HEK293 (cell line): ENCODE data around the gene UST.

Experiments
- CTCF ChIA-PET: fragments of 350-600 bp; formaldehyde crosslinking; extraction: SDS; loops from one replicate; lab custom pipeline; 2021; ENCODE audit warnings: antibody characterized with exemption; lab: Yijun Ruan, JAX
- POLR2A ChIA-PET: fragments of 300-600 bp; formaldehyde crosslinking; extraction: SDS; loops from one replicate; lab custom pipeline; 2020; ENCODE audit warnings: antibody characterized with exemption, inconsistent platforms; lab: Yijun Ruan, JAX
- H3K27ac ChIP-seq: fragments of 200-500 bp; sonication (Bioruptor generic); 2 replicates; pipeline ENCODE4 v1.5.1; 2014; ENCODE audit warnings: low read depth, low read length, control low read depth, inconsistent platforms; ENCODE audit errors: extremely low read depth
- H3K36me3 ChIP-seq, 2 experiments: fragments of 200-500 bp in 1 of 2; sonication (Bioruptor generic) in 1 of 2; 1 replicate in 1 of 2; 2 replicates in 1 of 2; pipeline ENCODE4 v1.5.1; 2014 to 2017; ENCODE audit warnings: inconsistent platforms in 2 of 2, low read length in 2 of 2; ENCODE audit not compliant: control insufficient read depth in 2 of 2, insufficient read depth in 1 of 2
- H3K4me1 ChIP-seq: fragments of 200-500 bp; sonication (Bioruptor generic); 2 replicates; pipeline ENCODE4 v1.5.1; 2014; ENCODE audit warnings: mild to moderate bottlenecking, low read length, inconsistent platforms; ENCODE audit not compliant: control insufficient read depth, insufficient read depth
- H3K4me3 ChIP-seq: 2 replicates; pipeline ENCODE4 v1.5.1; 2011; ENCODE audit warnings: low read depth, mild to moderate bottlenecking, control low read depth, low read length, moderate library complexity
- H3K9me3 ChIP-seq: fragments of 200-500 bp; sonication (Bioruptor generic); 2 replicates; pipeline ENCODE4 v1.5.1; 2014; ENCODE audit warnings: low read depth, low read length, inconsistent platforms; ENCODE audit not compliant: control insufficient read depth, insufficient read depth
- PRDM1 ChIP-seq: fragments of 450-650 bp; formaldehyde crosslinking; IDR thresholded peaks from 2 replicates; pipeline ENCODE4; 2016; ENCODE audit warnings: missing biosample characterization, missing genetic modification characterization
- SETDB1 ChIP-seq: IDR thresholded peaks from one replicate; pipeline ENCODE4 v1.6.1; 2017; ENCODE audit warnings: mild to moderate bottlenecking, low read length, moderate library complexity, mixed read lengths; ENCODE audit not compliant: insufficient read length
- ZBTB48 ChIP-seq: fragments of 450-650 bp; formaldehyde crosslinking; IDR thresholded peaks from 2 replicates; pipeline ENCODE4 v1.5.1; 2016; ENCODE audit warnings: missing biosample characterization, missing genetic modification characterization
- ZBTB8A ChIP-seq: fragments of 450-650 bp; formaldehyde crosslinking; IDR thresholded peaks from 2 replicates; pipeline ENCODE4 v1.5.1; 2016; ENCODE audit warnings: missing biosample characterization, missing genetic modification characterization
- ZNF169 ChIP-seq: fragments of 450-650 bp; formaldehyde crosslinking; IDR thresholded peaks from 2 replicates; pipeline ENCODE4 v1.5.1; 2016; ENCODE audit warnings: missing biosample characterization, missing genetic modification characterization
- ZNF23 ChIP-seq: fragments of 450-650 bp; formaldehyde crosslinking; IDR thresholded peaks from 2 replicates; pipeline ENCODE4 v1.5.1; 2016; ENCODE audit warnings: missing biosample characterization, missing genetic modification characterization, borderline replicate concordance
- ZNF433 ChIP-seq: fragments of 450-650 bp; formaldehyde crosslinking; IDR thresholded peaks from 2 replicates; pipeline ENCODE4 v1.5.1; 2016; ENCODE audit warnings: missing biosample characterization, missing genetic modification characterization, low read depth
- ZNF555 ChIP-seq: fragments of 450-650 bp; formaldehyde crosslinking; conservative IDR thresholded peaks from 2 replicates; pipeline ENCODE4 v1.5.1; 2017; ENCODE audit warnings: missing biosample characterization, mild to moderate bottlenecking, missing genetic modification characterization, inconsistent platforms
- ZNF596 ChIP-seq: fragments of 450-650 bp; IDR thresholded peaks from 2 replicates; pipeline ENCODE4 v1.5.0; 2018; ENCODE audit warnings: missing biosample characterization, mild to moderate bottlenecking, missing genetic modification characterization, moderate library complexity
- ZNF626 ChIP-seq: fragments of 450-650 bp; sonication (Bioruptor Pico); formaldehyde crosslinking; IDR thresholded peaks from 2 replicates; pipeline ENCODE4 v1.5.1; 2018; ENCODE audit warnings: missing biosample characterization, missing genetic modification characterization, inconsistent platforms
- ZNF843 ChIP-seq: fragments of 450-650 bp; formaldehyde crosslinking; IDR thresholded peaks from 2 replicates; pipeline ENCODE4 v1.5.1; 2016; ENCODE audit warnings: missing biosample characterization, missing genetic modification characterization
- ZSCAN23 ChIP-seq: fragments of 450-650 bp; formaldehyde crosslinking; IDR thresholded peaks from 2 replicates; pipeline ENCODE4 v1.5.1; 2016; ENCODE audit warnings: missing biosample characterization, missing genetic modification characterization
- ZXDB ChIP-seq: fragments of 450-650 bp; formaldehyde crosslinking; IDR thresholded peaks from 2 replicates; pipeline ENCODE4 v1.5.1; 2016; ENCODE audit warnings: missing biosample characterization, missing genetic modification characterization
- TF ChIP-seq, protein P1 (sequence below): fragments of 450-650 bp; formaldehyde crosslinking; IDR thresholded peaks from 2 replicates; pipeline ENCODE4 v1.5.1; 2017; ENCODE audit warnings: missing biosample characterization, missing genetic modification characterization
- TF ChIP-seq, protein P2 (sequence below): fragments of 450-650 bp; formaldehyde crosslinking; IDR thresholded peaks from 2 replicates; pipeline ENCODE4 v1.5.1; 2017; ENCODE audit warnings: missing biosample characterization, missing genetic modification characterization

Gene UST

DNA sequence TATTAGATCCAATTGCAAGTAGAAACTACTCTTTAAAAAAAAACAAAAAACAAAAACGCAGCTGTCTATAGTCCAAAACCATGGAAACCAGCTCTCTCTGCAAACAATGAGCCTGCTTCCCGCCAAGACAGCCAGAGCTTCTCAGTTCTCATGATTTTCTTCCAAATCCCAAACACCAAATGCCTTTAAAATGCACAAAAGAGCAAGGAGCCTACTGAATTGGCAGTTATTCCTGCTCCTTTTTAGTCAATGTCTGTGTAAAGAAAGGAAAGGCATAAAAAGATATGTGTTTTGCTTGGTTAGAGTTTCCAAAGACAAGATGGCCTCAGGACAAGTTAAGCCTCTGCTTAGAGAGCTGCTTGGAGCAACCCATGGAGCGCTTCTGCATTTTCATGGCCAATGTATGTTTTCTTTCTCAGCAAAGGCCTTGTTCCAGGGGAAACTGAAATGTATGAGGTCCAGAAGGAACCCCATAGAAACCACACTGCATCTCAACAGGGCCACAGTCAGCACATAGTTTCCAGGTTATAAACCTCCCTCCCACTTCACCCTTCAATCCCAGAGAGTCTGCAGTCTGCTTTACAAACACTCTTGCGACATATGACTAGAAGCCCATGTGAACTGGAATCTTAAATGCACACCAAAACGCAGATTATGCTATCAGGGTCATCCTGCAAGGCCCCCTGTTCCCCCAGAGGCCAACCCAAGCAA is 361.4 kb downstream of the UST start:
- Histone ChIP-seq H3K27ac (no peak overlapping the region), H3K9me3 (no peaks in the 10 kb centered on the region), H3K4me1 (no peaks in the 10 kb centered on the region), H3K4me3 (no peak overlapping the region), H3K36me3 (no peaks in the 10 kb centered on the region)
- ChIA-PET CTCF (interaction anchor here (1.0 kb wide), 1 partner anchor 9 kb away, joined by 5 read pairs; no protein-coding TSS in a partner anchor), POLR2A (no interaction called here)
- TF ChIP-seq ZSCAN23 (tag by site-specific recombination) (no peak), ZBTB8A (no peak), SETDB1 (no peak), ZBTB48 (tag by site-specific recombination) (no peak), ZNF626 (tag by site-specific recombination) (no peak), ZNF596 (tag by site-specific recombination) (no peak), ZNF555 (tag by site-specific recombination) (no peak), PRDM1 (tag by site-specific recombination) (no peak), ZNF169 (no peak)
- TF ChIP-seq, protein P1, sequence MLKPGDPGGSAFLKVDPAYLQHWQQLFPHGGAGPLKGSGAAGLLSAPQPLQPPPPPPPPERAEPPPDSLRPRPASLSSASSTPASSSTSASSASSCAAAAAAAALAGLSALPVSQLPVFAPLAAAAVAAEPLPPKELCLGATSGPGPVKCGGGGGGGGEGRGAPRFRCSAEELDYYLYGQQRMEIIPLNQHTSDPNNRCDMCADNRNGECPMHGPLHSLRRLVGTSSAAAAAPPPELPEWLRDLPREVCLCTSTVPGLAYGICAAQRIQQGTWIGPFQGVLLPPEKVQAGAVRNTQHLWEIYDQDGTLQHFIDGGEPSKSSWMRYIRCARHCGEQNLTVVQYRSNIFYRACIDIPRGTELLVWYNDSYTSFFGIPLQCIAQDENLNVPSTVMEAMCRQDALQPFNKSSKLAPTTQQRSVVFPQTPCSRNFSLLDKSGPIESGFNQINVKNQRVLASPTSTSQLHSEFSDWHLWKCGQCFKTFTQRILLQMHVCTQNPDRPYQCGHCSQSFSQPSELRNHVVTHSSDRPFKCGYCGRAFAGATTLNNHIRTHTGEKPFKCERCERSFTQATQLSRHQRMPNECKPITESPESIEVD = no peak

DNA sequence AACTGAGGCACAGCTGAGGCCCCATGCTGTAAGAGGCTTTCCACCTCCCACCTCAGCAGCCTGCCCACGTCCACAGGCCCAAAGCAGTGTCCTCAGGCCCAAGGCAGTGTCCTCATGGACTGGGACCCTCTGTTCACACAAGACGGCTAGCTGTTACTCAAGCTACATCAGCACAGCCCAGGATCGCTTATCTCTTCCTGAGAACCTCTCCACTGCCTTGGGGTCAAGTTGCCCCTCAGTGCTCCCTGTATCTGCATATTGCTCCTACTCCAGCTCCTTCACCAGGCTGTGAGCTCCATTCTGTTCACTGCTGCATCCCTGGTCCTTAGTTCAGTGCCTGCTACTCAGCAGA is 361.9 kb downstream of the UST start:
- POLR2A ChIA-PET = no interaction called here
- CTCF ChIA-PET = interaction anchor here (1.0 kb wide), 1 partner anchor 9 kb away, joined by 5 read pairs; no protein-coding TSS in a partner anchor

DNA sequence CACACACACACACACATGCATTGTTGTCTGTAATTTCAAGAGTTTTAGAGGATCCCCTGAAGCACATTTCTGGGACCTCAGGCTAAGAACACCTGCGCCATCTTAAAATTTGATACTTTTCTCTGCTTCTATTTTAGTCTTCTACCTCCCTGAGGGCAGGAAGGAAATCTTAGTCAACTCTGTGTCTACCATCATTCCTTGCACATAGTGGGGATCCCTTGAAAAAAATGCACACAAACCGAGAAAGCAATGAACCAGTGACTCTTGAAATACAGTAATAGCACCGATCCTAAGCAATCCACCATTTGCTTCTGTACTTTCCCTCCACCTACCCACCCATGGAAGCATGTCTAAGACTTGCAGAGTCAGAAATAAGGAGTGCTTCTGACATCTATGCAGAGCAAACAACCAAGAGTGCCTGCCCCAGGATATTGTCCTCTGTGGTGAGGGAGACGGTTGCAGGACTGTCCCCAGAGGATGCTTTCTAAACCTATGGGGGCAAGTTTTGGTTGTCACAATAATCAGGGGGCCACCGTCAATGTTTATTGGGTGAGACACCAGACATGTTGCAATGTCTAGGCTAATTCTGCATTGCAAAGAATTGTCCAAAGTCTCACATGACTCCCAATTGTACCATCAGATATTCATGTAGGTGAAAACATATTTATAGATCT is 362.7 kb downstream of the UST start:
- CTCF ChIA-PET = interaction anchor here (0.6 to 1.0 kb wide), 2 partner anchors 10 to 550 kb away, joined by 3 to 5 read pairs; no protein-coding TSS in a partner anchor
- H3K4me3 ChIP-seq = no peak overlapping the region
- no peak overlapping the region for H3K27ac ChIP-seq
- H3K4me1 ChIP-seq = no peaks in the 10 kb centered on the region
- TF ChIP-seq, protein P2, sequence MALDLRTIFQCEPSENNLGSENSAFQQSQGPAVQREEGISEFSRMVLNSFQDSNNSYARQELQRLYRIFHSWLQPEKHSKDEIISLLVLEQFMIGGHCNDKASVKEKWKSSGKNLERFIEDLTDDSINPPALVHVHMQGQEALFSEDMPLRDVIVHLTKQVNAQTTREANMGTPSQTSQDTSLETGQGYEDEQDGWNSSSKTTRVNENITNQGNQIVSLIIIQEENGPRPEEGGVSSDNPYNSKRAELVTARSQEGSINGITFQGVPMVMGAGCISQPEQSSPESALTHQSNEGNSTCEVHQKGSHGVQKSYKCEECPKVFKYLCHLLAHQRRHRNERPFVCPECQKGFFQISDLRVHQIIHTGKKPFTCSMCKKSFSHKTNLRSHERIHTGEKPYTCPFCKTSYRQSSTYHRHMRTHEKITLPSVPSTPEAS (tag by site-specific recombination) = 0 out of 2 replicates have a peak, but pooled peaks have one; percentile 13
- TF ChIP-seq ZXDB (tag by site-specific recombination) = no peak
- TF ChIP-seq, all 188 proteins: peak for 1
- Histone ChIP-seq H3K9me3 (no peaks in the 10 kb centered on the region), H3K36me3 (no peaks in the 10 kb centered on the region)
- POLR2A ChIA-PET = no interaction called here

More for the DNA sequence above, 361.9 kb downstream of the UST start:
- Histone ChIP-seq H3K36me3 (no peaks in the 10 kb centered on the region), H3K9me3 (no peaks in the 10 kb centered on the region), H3K4me3 (no peak overlapping the region), H3K27ac (no peak overlapping the region), H3K4me1 (no peaks in the 10 kb centered on the region)
- TF ChIP-seq ZNF433 (tag by site-specific recombination) (no peak), ZNF843 (tag by site-specific recombination) (no peak), ZNF23 (tag by site-specific recombination) (no peak), ZBTB48 (tag by site-specific recombination) (no peak)
